SKM-1 treated with dmso at 0.1 percent for 144 hours (cell line): ENCODE data around the gene SNTB2.
"Not testable (repeated sequence)": the region's sequence is repeated elsewhere in the genome, so short reads cannot be mapped to it uniquely, and the experiment has no call there.

Experiments used
- DNase-seq: peaks from one replicate; lab custom pipeline; 2025; ENCODE audit not compliant: unreplicated experiment; lab: John Stamatoyannopoulos, UW

SNTB2 gene

GRCh38 chr16:69186642-69187445, at the start of gene SNTB2:
SNTB2 (plus strand) TSS chr16:69187164; CDS start chr16:69187167, 3 bp downstream.
- peak; percentile 46 for DNase-seq

DNA sequence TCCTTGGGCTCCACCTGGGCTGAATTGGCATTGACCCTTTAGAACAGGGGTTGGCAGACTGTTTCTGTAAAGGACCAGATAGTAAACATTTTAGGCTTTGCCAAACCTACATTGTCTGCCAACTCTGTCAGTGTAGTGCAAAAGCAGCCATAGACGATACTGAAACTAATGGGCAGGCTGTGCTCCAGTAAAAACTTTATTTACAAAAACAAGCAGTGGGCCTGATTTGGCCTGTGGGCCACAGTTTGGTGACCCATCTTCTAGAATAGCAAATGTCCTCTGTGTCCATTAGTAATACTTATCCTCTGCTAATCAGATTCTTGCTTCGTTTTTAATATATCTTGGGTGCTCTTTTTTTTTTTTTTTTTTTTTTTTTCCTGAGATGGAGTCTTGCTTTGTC, 48.4 kb upstream of the SNTB2 start:
- no peak for DNase-seq

GRCh38 chr16:69139464-69139863, 47.5 kb upstream of the SNTB2 start:
- DNase-seq = not testable (repeated sequence)

DNA sequence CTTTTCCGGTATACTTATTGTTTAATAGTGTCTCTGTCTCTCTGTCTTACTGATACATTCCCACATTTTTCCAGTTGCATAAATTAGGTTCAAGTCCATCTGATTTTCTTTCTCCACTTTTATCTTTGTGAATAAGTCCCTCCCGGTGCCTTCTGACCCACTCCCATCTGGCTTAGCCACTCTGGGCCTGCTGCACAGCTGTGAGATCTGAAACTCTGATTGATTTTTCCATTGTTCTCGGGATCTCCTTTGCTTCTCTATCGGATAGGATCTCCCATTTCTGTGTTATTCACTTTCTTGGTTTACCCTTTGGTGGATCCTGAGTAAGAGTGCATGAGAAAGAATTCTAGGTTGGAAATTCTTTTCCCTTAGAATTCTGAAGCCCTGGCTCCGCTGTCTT, 46.0 kb upstream of the SNTB2 start:
- DNase-seq = no peak

DNA sequence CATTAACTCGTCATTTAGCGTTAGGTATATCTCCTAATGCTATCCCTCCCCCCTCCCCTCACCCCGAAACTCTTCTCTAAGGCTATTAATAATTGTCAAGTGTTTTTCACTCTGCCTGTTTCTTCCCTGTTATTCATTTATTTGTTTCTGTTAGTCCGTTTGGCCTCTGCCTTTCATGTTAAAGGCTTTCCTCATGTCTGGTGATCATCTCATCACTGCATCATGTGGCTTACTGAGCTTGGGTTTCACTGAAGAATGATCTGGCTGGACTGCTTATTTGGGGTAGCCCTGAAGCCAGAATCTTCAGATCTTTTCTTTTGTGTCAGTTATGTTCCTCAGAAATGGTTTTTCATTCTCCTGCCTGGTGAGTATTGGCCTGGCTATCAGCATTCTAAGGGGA, 45.0 kb upstream of the SNTB2 start:
- DNase-seq = no peak

DNA sequence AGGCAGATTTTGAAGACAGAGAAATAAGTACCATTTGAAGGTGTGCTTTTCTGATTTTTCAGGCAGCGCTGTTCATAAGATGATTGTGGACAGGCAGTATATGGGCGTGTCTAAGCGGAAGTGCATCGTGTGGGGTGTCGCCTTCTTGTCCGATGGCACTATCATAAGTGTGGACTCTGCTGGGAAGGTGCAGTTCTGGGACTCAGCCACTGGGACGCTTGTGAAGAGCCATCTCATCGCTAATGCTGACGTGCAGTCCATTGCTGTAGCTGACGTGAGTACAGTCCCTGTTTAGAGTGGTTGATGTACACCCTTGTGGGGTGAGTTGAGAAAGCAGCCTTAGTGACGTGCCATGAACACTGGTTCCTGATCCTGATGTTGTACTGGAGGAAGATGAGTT, 43.8 kb upstream of the SNTB2 start:
- DNase-seq = no peak

DNA sequence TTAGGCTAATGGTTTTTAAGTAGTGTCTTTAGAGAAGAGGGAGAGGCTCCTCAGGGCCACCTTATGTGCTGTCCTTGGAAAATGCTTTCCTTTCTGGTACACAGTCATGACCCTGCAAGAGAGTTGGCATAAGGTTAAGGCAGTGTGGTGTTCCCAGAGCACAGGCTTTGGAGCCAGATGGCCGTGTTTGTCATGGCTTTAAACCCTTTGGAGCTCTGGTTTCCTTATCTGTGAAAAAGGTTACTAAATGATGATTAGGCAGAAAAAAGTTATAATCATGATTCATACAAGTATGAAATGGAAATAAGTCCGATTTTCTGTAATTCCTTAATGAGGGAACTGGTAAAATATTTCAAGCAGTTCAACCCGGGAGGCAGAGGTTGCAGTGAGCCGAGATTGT, 41.3 kb upstream of the SNTB2 start:
- no peak for DNase-seq

DNA sequence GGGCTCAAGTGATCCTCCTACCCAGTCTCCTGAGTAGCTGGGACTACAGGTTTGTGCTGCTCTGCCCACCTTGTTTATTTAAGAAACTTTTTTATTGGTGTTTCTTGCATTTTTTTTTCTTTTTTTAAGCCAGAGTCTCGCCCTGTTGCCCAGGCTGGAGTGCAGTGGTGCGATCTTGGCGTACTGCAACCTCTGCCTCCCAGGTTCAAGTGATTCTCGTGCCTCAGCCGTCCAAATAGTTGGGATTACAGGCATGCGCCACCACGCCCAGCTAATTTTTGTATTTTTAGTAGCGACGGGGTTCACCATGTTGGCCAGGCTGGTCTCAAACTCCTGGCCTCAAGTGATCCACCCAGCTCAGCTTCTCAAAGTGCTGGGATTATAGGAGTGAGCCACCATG, 37.3 kb upstream of the SNTB2 start:
- DNase-seq = not testable (repeated sequence)

GRCh38 chr16:69150146-69150865, 36.7 kb upstream of the SNTB2 start:
- peak; percentile 56 for DNase-seq

DNA sequence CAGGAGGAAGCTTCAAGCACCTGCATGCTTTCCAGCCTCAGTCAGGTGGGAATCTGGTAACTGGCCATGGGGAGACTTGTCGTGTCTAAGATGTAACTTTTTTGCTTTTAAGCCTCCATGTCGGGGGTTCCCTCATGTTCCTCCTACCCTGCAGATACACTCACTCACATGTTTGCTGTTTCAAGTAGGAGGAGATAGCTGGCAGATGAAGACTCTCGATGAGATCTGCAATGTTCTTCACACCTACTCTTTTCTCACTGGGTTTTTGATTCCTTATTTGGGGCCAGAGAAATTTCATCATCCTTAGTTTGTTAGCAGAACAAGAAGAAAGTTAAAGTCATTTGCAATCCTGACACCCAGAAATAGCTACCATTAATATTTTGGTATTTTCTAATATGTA, 29.8 kb upstream of the SNTB2 start:
- no peak for DNase-seq

GRCh38 chr16:69160192-69160591, 26.8 kb upstream of the SNTB2 start:
- no peak for DNase-seq

DNA sequence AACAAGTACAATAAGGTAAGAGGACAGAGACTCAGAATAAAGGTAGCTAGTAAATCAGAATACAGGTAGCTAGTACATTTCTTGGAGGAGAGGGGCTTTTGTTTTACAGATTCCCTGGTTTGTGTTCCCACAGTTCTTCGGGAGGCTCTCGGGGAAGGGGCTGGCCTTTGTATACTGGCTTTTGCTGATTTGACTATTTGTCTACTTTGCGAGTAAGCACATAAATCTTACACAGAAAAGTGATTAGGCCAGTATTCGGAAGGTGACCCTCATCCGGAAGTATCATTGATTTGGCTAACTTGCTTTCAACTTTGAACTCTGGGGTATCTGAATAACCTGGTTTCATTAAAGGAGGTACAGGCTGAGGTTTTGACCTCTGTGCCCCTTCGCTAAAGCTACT, 21.4 kb upstream of the SNTB2 start:
- no peak for DNase-seq

- DNase-seq = no peak
Measured at GRCh38 chr16:69166221-69166833, 20.6 kb upstream of the SNTB2 start.

DNA sequence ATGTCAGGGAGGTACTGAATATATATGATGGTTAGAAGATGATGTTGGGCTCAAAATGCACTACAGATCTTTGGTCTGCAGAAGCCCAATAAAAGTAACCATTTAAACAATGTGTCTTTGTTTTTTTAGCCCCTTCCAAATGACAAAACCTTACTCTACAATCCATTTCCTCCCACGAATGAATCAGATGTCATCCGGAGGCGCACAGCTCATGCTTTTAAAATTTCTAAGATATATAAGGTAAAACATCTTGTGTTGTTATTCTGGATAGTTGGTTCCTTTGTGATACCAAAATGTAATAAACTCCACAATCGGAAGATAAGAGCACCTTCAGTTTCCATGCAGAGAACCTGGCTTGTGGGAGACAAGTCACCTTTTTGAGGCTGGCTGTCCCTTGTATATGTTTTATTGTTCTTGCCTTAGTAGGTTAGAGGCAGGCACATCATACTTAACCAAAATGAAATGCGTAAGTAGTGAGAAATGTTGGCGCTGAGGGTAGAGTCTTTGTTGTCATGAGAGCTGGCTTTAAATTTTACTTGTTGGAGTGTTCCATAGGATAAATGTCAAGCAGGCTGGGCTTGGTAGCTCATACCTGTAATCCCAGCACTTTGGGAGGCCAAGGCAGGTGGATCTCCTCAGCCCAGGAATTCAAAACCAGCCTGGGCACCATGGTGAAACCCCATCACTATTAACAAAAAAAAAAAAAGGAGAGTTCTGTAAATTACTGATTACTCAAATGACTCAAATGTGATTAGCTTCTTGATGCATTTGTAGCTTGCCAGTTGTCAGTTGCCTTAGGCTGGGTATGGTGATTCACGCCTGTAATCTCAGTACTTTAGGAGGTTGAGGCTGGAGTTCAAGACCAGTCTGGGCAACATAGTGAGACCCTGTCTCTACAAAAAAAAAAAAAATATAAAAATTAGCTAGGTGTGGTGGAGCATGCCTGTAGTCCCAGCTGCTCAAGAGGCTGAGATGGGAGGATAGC, 19.7 kb upstream of the SNTB2 start:
- DNase-seq = no peak

GRCh38 chr16:69169051-69169450, 17.9 kb upstream of the SNTB2 start:
- no peak for DNase-seq

DNA sequence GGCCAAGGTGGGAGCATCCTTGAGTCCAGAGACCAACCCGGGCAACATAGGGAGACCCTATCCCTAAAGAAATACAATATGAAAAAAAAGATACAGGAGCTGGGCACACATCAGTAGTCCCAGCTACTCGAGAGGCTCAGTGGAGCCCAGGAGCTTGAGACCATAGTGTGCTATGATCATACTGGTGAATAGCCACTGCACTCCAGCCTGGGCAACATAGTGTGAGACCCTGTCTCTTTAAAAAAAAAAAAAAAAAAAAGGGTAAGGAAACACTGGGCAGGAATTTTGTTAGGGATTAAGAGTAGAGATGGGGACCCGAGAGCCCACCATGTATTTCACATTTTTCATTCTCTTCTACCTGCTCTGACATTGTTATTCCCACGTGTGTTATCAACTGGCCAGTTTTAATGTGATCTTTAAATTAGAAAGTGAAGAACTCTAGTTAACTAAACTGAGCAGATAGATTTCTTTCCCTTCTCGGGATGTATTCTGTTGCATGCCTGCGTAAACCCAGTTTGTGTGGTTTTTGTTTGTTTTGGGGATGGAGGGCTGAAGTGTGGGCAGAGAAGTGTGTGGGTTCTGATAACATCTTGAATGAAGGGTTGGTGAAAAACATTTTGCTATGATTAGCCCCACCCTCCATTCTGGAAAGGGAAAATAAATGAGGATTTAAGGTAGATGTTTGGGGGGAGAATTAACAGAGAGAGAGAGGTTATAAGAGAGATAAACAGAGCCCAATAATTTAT, 17.2 kb upstream of the SNTB2 start:
- DNase-seq = no peak

- peak; percentile 57 for DNase-seq
Measured at GRCh38 chr16:69171325-69172084, 15.5 kb upstream of the SNTB2 start.

DNA sequence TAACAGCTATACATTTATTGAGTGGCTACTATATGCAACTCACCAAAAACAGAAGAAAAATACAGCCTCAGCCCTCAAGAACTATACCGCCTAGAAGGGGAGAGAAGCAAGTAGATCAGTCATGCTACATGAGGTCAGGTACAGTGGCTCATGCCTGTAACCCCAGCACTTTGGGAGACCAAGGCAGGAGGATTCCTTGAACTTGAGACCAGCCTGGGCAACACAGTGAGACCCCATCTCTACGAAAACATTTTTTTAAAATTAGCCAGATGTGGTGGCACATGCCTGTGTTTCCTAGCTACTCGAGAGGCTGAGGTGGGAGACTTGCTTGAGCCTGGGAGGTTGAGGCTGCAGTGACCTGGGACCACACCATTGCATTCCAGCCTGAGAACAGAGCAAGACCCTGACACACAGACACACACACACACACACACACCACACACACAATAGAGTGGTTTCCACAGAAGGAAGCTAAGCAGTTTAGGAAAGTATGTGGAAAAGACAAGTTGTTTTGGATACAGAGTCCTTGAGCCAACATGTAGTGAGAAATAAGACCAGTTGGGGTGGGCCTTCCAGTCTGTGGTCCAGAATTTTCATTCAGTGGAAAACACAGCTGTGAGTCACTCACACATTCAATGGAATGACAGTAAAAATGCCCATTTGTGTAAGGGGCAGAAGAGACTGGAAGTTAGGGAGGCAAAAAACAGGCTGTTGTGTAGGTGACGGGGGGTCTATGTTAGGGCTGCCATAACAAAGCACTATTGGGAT, 10.7 kb upstream of the SNTB2 start:
- DNase-seq = no peak
